HG03432 (cell line): ENCODE data around the gene DBNL.
A peak's percentile ranks its signal among the peaks of the same experiment; 100 is the strongest.

Experiments
- ATAC-seq: cut with Tn5 transposase; IDR thresholded peaks from one replicate; pipeline ENCODE4 v1.9.1; 2021; ENCODE audit warnings: mild to moderate bottlenecking, moderate library complexity; ENCODE audit not compliant: unreplicated experiment

The DBNL gene

DNA sequence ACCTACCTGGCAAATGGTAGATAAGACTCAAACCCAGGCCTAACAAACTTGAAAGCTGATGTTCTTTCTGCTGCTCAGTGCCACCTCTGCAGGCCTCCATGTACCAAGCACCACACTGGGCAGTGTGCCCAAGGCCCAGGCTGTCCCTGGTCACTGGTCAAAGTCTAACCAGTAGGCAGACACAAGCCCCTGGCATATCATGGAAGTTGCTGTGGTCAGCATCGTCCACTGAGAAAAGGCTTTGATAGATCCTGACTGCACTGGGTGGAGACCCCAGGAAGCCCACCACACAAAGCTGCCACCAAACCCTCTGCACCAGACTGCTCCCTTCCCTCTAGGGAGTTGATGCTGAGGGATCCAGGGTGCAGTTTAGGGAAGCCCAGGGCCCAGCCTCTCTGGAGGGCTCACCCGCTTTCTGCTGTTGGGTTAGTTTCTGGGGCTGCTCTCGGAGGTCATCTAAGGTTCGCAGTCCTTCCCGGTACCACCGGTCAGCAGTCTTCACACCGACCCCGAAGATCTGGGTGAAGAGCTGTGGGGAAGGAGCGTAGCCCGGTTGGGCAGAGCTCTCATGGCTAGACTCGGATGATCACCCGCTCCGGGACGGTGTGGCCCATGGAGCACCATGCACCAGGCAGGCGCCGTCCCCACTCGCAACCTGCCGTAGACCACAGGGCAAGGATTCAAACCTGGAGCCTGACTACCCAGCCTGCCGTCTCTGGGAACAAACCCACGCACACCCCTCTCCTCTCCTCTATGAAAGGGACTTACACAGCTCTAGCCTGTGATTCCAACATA is 31.8 kb downstream of the DBNL start:
- no peak for ATAC-seq

DNA sequence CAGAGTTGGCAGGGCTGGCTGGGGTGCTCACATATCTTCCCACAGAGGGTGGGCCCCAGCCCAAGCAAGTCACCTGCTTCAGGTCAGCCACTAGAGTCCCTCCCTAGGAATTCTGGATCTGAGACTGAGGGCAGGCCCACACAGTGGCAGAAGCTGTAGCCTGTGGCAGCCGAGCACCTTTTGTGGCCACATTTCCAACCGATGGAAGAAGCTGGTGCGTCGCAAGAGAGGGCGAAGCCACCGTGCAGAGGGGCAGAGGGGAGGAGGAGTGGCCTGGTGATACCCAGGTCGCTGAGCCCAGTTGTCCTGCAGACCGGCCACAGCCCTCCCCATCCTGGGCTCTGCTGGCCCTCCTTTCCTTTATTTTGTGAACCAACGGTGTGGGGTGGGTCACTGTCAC is 32.6 kb downstream of the DBNL start:
- no peak for ATAC-seq

DNA sequence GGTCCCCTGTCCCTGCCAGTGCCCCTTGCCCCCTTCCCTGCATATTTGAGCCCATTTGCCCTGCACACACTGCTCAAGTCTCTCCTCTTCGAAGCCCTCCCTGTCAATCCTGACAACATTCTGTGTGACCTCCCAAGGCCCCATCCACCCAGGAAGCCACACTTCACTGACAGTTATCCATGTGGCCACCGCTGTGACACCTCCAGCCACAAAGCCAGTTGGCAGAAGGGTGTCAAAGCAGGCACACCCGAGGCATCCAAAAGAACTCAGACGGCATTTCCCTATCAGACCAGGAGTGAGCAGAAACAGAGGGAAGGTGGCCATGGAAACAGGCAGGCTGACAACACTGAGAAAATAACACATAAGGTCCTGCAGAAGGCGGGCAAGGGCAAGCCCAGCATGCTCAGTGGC is 33.2 kb downstream of the DBNL start:
- no peak for ATAC-seq

DNA sequence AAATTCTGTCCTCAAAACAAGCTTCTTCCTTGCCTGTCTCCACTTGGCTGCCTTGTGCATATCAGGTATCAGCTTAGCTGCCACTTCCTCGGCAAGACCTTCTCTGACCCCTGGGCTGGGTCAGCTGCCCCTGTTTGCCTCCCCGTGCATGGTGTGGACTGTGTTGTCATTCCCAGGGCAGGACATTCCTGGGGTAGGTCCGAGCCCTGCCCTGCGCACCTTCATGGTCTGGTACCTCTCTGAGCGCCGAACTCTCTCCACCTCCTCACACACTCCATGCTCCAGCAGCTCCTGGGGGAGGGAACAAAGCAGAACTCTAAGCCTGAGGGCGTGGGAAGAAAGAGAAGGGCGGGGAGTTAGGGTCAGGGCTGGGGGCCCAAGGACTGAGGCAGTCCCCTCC is 34.0 kb downstream of the DBNL start:
- ATAC-seq = no peak

DNA sequence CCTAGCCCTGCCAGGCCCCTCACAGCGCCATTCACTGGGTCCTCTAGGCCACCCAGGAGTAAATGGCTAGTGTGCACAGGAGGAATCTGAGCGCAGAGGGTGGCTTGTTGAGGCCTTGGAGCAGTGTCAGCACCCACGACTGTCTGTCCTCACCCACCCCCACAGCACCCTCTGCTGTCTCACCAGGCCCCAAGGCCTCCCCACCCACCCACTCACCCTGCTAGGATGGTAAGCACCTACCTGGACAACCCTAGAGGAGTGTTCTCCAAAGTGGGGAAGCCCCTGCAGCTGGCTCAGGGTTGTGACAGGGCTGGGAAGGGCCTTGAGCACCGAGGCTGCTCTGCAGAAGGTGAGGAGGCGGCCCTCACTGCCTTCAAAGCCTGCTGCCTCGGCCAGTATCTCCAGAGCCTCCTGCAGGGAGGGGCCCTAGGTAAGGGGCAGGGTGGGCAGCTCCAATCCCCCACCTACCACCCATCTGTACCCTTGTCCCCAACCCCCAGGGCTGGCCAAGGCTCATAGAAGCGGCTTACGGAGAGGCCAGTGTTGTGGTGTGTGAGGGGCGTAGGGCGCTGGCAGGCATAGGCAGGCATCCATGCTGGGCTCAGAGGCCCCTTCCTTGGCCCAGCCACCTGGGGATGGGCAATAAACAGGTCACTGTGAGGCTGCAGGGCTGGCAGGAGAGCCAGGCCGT is 35.0 kb downstream of the DBNL start:
- no peak for ATAC-seq

DNA sequence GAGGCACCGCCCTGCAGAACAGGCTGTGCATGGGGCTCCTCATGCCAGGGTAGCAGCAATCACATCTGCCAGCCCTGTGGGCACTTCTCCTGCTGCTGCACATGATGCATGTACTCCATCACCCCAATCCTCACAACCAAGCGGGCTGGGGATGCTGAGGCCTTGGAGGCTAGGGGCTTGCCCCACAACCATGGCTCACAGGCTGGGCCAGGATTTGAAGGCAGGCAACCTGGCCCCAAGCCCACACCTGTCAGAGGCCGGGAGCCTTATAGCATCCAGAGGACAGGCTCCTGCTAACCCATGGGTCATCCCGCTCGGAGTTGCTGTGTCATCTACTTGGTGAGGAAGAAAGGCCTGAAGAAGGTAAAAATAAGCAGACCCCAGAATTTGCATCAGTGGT is 35.6 kb downstream of the DBNL start:
- ATAC-seq = no peak

DNA sequence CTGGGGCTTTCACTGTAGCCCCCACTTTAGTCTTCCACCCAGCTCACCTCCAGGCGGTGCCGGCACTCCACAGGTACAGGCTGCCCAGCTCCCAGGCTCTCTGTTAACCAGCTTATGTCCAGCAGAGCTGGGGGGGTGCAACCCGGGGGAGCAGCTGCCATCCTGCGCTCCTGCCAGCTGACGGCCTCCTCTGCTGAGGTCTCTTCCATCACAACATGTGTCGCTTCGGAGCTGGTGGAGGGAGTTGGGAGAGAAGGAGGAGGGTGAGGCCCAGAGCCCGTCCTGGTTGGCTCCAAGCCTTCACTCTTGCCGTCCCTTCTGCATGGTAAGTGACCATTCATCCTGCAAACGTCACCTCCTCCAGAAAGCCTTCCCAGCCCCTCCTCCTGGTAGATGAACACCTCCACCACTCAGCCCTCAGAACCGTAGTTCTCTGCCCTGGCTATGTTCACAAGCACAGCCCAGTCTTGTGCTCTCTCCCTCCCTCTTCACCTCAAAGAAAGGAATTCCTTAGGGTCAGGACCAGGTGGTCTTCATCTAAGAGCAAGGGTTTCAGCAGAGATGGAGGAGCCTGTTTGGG is 36.3 kb downstream of the DBNL start:
- no peak for ATAC-seq

DNA sequence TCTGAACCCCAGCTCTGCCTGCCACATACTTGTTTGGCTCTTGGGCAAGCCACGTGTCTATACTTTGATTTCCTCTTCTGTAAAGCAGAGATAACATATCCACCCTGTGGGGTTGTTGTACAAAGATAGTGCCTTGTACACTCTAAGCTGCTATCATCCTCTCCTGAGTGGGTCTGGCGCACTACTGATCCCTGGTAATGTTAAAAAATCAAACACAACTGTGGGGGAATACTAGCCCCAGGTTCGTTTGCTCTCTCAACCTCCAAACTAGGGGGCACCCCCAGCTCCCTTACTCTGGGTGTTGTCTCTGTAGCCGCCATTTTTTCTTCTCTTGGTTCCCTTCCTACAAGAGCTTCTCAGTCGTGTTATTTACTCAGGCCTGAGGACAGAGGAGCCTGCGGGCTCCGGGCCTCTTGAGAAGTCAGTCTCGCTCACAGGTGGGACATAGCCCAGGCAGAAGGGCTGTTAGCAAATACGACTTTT is 36.8 kb downstream of the DBNL start:
- no peak for ATAC-seq

DNA sequence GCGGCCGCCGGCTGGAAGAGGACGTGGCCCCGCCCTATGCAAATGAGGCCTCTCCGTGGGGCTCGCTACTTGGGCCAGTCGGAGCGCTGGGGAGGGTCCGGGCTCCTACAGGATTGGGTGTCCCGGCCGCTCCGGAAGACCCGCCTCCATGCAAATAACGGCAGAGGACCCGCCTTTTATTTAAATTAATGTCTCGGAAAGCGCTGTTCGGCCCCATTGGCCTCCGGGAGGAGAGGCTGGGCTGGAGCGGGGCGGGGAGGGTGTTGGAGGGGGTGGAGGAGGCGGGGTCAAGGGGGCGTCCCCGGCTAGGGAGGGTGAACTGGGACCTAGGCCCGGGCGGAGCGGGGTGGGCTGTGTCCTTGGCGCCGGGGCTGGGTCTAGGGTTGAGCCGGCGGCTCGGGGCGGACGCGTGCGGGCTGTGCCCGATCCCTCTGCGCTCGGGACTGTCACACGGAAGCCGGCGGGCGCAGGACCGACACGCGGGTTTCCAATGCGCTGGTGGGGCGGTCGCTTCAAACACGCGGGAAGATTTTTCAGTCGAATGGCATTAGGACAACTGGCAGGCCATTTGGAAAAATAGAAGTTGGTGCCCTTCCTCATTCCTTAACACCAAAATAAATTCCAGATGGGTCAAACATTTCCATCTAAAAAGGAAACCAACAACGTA is 38.2 kb downstream of the DBNL start:
- ATAC-seq = peak; percentile 92

DNA sequence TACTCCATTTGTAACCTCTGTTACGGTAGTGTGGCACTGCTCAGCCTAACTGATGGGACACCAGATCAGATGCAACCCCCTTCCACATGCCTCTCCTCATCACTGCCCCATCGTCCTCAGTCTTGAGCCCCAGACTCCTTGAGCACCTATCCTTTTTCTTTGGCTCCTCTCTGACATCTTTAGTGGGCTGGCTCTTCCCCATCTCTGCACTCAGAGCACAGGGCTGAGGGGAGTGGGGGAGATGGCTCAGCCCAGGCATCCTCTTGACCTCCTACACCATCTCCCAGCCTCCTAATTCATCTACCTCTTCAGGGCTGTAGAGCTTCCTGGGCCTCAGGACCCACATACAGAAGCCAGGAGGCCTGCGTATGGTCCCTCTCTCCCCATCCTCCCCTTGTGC is 39.3 kb downstream of the DBNL start:
- ATAC-seq = no peak

DNA sequence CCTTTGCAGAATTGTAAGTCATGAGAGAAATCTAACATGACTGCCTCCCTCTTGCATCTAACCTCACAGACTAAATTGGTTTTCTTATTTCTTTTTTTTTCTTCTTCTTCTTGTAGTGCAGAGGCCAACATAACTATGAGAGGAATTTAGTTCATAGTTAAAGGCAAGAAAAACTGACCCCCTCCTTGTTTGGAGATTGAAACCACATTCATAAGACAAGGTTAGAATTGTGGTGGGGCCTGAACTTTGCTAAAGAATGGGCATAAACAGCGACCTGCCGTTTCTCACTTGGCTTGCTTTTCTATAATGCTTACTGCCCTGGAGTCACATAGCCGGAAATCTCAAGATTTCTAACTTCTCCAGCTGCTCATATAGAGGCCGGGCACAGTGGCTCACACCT is 40.2 kb downstream of the DBNL start:
- ATAC-seq = no peak

DNA sequence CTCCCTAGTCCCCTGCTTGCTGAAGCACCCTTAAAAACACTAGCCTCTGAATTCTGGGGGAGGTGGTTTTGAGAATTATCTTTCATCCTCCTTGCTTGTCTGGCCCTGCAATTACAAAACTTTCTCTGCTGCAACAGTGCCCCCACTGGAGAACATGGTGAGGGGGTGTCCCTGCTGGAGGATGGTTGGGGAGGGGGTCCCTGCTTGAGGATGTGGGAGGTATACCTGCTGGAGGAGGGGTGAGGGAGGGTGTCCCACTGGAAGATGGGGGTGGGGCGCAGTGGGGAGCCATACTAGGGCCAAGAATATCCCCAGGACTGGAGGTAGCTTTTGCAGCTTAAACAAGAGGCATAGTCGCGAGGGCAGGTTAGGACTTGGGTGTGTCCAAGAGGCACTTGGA is 41.0 kb downstream of the DBNL start:
- ATAC-seq = no peak

DNA sequence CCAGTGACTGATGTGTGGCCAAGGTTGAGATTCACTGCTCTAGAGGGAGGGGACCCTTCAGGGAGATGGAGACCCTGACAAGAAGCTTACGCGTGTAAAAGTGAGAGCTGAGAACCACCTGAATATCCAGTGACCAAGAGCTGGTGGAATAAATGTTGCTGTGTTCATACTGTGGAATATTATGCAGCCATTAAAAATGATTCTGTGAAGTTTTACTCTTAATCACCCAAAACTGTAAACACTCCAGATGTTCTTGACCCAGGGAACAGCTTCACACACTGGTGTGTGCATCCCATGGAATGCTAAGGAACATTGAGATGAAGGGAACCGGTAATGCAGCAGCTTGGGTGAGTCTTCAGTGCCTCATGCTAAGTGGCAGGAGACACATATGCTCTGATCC is 42.1 kb downstream of the DBNL start:
- ATAC-seq = no peak

DNA sequence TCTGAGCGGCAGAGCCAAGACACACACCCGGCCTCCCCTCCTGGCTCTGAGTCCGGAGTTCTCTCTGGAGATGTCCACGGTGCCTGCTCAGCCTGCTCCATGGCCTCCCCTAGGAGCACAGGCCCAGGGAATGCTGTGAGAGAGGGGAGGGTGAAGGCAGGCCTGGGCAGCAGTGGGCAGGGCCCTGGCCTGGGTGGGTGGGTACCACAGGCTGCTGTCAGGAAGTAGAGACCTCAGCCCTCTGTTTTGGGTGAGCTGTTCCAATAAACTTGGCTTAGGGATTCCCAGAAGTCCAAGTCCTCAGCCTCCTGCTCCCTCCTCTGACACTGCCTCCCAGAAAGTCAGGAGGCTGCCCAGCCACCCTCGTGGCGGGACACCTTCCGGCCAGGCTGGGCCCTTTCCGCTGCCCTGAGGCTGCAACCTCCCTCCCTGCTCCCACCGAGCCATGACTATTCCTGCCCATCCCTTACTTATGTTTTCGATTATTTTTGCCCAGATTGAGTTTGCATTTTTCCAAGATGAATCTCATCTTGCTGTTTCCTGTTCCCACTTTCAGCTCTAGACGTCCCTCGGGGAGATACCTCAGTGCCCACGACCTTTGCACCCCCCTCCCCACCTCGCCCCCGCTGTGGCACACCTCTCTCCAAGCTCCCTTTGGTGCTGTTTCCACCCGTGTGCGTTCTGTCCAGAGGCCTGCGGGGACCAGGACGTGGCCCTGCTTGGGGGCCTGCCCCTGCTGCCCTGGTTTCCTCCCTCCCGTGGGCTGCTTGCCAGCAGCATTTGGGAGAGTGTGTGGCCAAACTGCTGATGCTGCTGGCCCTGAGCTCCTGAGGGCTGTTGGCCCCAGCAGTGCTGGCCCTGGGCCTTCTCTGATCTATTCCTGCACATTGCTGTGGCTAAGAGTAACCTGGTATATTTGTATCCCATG is 43.7 kb downstream of the DBNL start:
- no peak for ATAC-seq

DNA sequence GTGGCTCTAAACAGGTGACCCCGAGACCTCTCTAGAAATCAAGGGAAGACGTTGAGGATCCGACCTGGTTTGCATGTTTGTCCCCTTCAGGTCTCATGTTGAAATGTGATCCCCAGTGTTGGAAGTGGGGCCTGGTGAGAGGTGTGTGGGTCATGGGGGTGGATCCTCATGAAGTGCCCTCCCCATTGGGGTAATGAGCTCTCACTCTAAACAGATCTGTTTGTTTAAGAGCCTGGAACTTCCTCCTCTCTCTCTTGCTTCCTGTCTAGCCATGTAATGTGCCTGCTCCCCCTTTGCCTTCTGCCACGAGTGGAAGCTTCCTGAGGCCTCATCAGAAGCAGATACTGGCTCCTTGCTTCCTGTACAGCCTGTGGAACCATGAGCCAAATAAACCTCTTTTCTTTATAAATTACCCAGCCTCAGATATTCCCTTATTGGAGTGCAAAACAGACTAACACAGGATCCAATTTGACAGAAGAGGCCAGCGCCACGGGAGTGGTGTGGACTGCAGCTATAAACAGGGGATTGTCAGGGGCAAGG is 48.7 kb downstream of the DBNL start:
- ATAC-seq = no peak

DNA sequence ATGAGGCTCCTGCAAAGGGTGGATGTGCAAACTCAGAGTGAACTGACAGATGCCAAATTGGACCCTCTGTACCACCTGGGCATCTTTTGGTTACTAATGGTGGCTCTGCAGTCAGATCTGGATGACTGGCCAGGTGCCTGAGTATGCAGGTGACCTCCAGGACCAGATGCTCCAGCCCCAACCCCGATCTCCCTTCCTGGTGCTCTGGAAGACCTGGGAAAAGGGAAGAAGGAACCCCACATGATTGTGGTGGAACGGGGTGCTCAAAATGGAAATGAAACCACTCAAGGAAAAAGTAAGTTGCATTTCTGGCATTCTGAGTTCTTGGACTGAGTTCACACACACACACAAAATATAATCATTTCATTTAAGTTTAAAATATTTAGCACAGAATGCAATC is 49.9 kb downstream of the DBNL start:
- no peak for ATAC-seq

DNA sequence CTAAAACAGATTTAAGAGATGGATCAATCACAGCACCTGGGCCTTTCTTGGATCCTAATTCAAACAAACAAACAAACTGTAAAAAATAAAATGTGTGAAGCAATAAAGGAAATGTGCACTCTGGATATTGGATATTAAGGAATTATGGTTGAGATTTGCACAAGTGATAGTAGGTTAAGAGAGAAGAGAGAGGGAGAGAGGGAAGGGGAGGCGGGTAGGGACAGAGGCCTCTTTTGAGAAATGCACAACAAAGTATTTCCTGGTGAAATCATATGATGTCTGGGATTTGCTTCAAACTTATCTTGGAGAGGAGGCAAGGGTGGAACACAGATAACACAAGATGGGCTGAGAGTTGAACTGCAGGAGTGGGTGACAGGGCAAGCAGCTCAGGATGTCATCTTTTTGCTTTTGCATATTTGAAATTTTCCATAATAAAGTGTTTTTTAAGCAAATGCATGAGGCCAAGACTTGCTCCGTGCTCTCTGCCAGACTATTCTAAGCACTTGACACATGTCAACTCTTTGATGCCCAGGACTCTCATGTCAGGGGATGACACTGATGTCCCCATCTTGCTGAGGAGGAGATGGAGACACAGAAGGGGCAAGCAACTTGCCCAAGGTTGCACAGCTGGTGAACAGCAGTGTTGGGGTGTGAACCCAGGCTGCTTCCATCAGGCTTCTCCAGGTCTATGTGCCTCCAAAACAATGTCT is 50.5 kb downstream of the DBNL start:
- ATAC-seq = no peak

DNA sequence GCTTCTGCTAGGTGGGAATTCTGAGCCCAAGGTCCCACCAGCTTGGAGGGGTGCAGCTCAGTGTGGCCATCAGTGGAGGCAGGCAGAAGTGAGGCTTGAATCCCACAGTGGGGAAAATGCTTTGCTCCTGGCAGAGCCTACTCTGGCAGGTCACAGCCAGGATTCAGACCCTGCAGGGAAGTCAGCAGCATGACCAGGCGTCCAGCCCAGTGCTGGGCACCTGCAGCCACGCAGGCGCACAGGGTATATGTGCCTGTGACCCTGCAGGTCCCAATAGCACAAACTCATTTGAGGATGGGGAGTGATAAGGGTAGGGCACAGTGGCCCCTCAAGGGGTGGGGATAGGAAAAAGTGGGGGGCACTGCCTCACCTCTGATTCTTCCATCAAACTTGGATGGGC is 51.3 kb downstream of the DBNL start:
- no peak for ATAC-seq

DNA sequence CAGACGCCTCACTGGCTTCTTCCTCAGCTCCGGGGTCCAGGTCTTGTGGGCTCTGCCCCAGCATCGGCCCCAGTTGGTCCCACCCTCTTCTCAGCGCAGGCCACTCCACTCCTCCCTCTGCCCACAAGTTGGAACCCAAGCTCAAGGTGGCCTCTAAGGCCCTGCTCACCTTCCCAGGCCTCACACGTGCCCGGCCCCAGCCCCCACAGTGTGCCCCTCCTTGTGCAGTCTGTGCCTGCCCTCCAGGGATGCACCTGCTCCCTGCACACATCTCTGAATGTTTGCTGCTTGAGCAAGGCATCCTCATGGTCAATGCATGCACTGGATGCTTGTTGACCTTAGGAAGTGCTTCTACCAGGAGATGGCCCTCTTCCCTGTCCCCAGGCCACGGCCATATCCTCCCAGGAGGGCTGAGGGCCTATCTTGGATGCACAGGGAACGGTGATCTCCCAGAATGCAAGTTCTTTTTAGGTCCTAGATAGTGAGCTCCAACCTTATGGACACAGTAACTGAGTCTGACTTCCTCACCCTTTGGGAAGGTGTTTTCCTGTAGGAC is 51.9 kb downstream of the DBNL start:
- ATAC-seq = no peak
